A549 treated with CpdA at 1 μM for 4 hours (cell line): ENCODE measurements around the gene TAS2R4. TPM values are rescaled to one million over a fixed set of nuclear protein-coding genes. Genes with fewer than 3 reads are reported as not detected.

Experiments used
- total RNA-seq: library from RNA; stranded (reverse); fragments of 200-300 nt; extraction: Qiagen RNA extraction; gene quantifications from 5 replicates; pipeline ENCODE4 v1.2.3, GENCODE V29; 2022; ENCODE audit warnings: low read depth

Gene TAS2R4
- 0.06 to 0.26 TPM (median 0.12 TPM) in 5 replicates for total RNA-seq

GRCh38 chr7:141776374-141776773 is at the start of gene TAS2R4:
TSS of gene TAS2R4 (plus strand) at chr7:141776674. CDS start at chr7:141778489, 1,815 bp downstream.

GRCh38 chr7:141737836-141738591 is 38.5 kb upstream of the TAS2R4 start, which contains the start of gene SSBP1:
TSS of gene SSBP1 (plus strand) at chr7:141738358. CDS start at chr7:141739167, 809 bp downstream.

DNA sequence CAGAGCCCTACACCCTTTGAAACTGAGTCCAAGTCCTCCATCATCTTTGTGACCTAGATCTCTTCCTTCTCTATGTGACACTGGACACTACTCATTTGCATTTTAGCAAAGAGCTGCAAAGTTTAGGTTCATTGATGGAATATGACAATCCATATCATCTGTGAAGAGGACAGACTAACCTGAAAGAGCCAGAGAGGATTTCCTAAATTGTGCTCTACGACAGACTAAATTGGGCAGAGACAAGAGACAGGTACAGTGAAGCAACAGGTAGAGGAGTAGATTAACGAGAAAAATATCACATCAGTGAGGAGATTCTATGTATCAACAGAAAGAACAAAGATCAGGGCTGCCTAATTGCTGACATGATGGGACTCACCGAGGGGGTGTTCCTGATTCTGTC is 12.7 kb upstream of the TAS2R4 start, which contains the start of gene TAS2R3:
TAS2R3 (plus strand) TSS at position 301 of the 400 bp plus-strand sequence; CDS start at position 363, 62 bp downstream.

DNA sequence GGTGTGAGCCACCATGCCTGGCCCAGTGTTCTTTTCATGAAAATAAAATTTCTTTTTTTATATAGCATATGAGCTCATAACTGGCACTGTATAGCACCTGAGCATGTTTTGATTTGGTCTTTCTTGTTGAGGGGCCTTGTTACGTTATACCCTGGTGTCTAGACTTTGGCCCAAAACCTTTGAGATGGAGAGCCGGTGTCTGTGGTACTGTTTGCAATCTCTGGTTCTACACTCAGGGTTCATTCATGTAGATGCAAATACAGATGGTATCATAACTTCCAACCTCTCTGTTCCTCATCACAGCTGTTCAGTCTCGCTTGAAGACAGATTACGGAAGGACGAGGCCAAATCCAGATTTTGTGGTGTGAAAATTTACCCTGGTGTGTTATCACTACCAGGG is 13.4 kb downstream of the TAS2R4 start, which contains the start of gene TAS2R5:
TAS2R5 (plus strand) TSS at position 301 of the 400 bp plus-strand sequence. CDS start 145 bp downstream, outside the sequence.

Other genes starting within 250 kb of the TAS2R4 start
- 27.6 to 36.7 TPM (median 28.4 TPM) in 5 replicates for gene AGK, start 225.3 kb upstream of the TAS2R4 start, total RNA-seq
- 6.0 to 7.6 TPM (median 6.9 TPM) in 5 replicates for gene DENND11, start 74.5 kb upstream of the TAS2R4 start, total RNA-seq
- 0.03 TPM in 1 of 5 replicates, not detected in the others for gene WEE2, start 68.3 kb upstream of the TAS2R4 start, total RNA-seq
- gene SSBP1, start 38.3 kb upstream of the TAS2R4 start, total RNA-seq, result 287 to 354 TPM (median 309 TPM) in 5 replicates
- gene TAS2R3, start 12.6 kb upstream of the TAS2R4 start, total RNA-seq, result not detected in 5 replicates
- gene TAS2R5, start 13.5 kb downstream of the TAS2R4 start, total RNA-seq, result 0.40 to 0.59 TPM (median 0.54 TPM) in 5 replicates
- gene PRSS37, start 64.8 kb downstream of the TAS2R4 start, total RNA-seq, result not detected in 5 replicates
- not detected in 5 replicates for gene OR9A4, start 139.7 kb downstream of the TAS2R4 start, total RNA-seq
- gene CLEC5A, start 170.3 kb downstream of the TAS2R4 start, total RNA-seq, result not detected in 5 replicates
- gene TAS2R38, start 197.1 kb downstream of the TAS2R4 start, total RNA-seq, result not detected in 5 replicates
- 0.27 to 0.44 TPM (median 0.40 TPM) in 5 replicates for gene MGAM, start 219.2 kb downstream of the TAS2R4 start, total RNA-seq